GM23338 (cell line): ENCODE results near the gene TENT5C. TPM values are rescaled to one million over a fixed set of nuclear protein-coding genes. Genes with fewer than 3 reads are reported as not detected.

Source experiments
- ATAC-seq: fragments of 200-7000 bp; cut with Tn5 transposase; 3 replicates; pipeline ENCODE4 v1.9.1; 2020
- DNase-seq: peaks from one replicate; pipeline ENCODE4 v3.0.0-alpha.2; 2015; ENCODE audit warnings: low spot score
- H2AFZ ChIP-seq: fragments of 200-600 bp; sonication (generic); 2 replicates; pipeline ENCODE4 v1.8.0; 2016; ENCODE audit warnings: antibody characterized with exemption, mild to moderate bottlenecking, moderate library complexity
- H3F3A ChIP-seq: fragments of 200-600 bp; sonication (generic); replicated peaks from 2 replicates; pipeline ENCODE4 v1.8.0; 2017; ENCODE audit warnings: antibody characterized with exemption, mixed run types, low read depth
- H3K27ac ChIP-seq: fragments of 200-600 bp; sonication (generic); 2 replicates; pipeline ENCODE4 v1.6.1; 2016; ENCODE audit warnings: low read depth
- H3K27me3 ChIP-seq: fragments of 200-600 bp; sonication (generic); 2 replicates; pipeline ENCODE4 v1.8.0; 2016; ENCODE audit warnings: mild to moderate bottlenecking, mixed run types, moderate library complexity; ENCODE audit not compliant: insufficient read depth
- H3K36me3 ChIP-seq: fragments of 200-600 bp; sonication (generic); 2 replicates; pipeline ENCODE4 v1.8.0; 2016; ENCODE audit warnings: mild to moderate bottlenecking; ENCODE audit not compliant: insufficient read depth
- H3K4me1 ChIP-seq: fragments of 200-600 bp; sonication (generic); 2 replicates; pipeline ENCODE4 v1.8.0; 2016; ENCODE audit warnings: mild to moderate bottlenecking, moderate library complexity; ENCODE audit not compliant: insufficient read depth
- H3K4me2 ChIP-seq: fragments of 200-600 bp; sonication (generic); 2 replicates; pipeline ENCODE4 v1.7.1; 2017; ENCODE audit warnings: mixed run types
- H3K4me3 ChIP-seq: fragments of 200-600 bp; sonication (generic); 2 replicates; pipeline ENCODE4 v1.6.1; 2016; ENCODE audit warnings: mixed run types
- H3K79me2 ChIP-seq: fragments of 200-600 bp; sonication (generic); replicated peaks from 2 replicates; pipeline ENCODE4 v1.8.0; 2017; ENCODE audit warnings: mild to moderate bottlenecking; ENCODE audit not compliant: insufficient read depth
- H3K9me2 ChIP-seq: fragments of 200-600 bp; sonication (generic); 2 replicates; pipeline ENCODE4 v1.8.0; 2017; ENCODE audit not compliant: insufficient read depth
- H4K20me1 ChIP-seq: fragments of 200-600 bp; sonication (generic); replicated peaks from 2 replicates; pipeline ENCODE4 v1.8.0; 2017; ENCODE audit warnings: mild to moderate bottlenecking; ENCODE audit not compliant: insufficient read depth
- H3K27ac Mint-ChIP-seq: 2 replicates; pipeline ENCODE4 v1.8.0; 2020; ENCODE audit warnings: inconsistent platforms, mild to moderate bottlenecking, moderate library complexity, mixed read lengths
- H3K27me3 Mint-ChIP-seq: 3 replicates; pipeline ENCODE4 v1.8.0; 2022; ENCODE audit warnings: low read depth, mild to moderate bottlenecking, moderate library complexity, mixed read lengths, inconsistent platforms; ENCODE audit not compliant: insufficient read depth, poor library complexity
- H3K36me3 Mint-ChIP-seq: 3 replicates; pipeline ENCODE4 v1.8.0; 2021; ENCODE audit warnings: low read depth, mild to moderate bottlenecking, inconsistent platforms, moderate library complexity, mixed read lengths
- H3K4me1 Mint-ChIP-seq: 3 replicates; pipeline ENCODE4 v1.8.0; 2020; ENCODE audit warnings: mild to moderate bottlenecking, inconsistent platforms, mixed read lengths
- H3K4me3 Mint-ChIP-seq: 3 replicates; pipeline ENCODE4 v1.8.0; 2021; ENCODE audit warnings: moderate library complexity, mild to moderate bottlenecking, inconsistent platforms, mixed read lengths
- H3K9me3 Mint-ChIP-seq: 3 replicates; pipeline ENCODE4 v1.8.0; 2020; ENCODE audit warnings: moderate library complexity, mild to moderate bottlenecking, inconsistent platforms, mixed read lengths
- ETS1 ChIP-seq: IDR thresholded peaks from 2 replicates; pipeline ENCODE4 v1.6.1; 2016; ENCODE audit warnings: antibody characterized with exemption
- EZH2 ChIP-seq: fragments of 200-600 bp; sonication (generic); IDR thresholded peaks from one replicate; pipeline ENCODE4 v1.8.0; 2017; ENCODE audit warnings: antibody characterized with exemption, mild to moderate bottlenecking, low read depth; ENCODE audit not compliant: unreplicated experiment
- JUNB ChIP-seq: IDR thresholded peaks from one replicate; pipeline ENCODE4 v1.6.1; 2016; ENCODE audit warnings: antibody characterized with exemption; ENCODE audit not compliant: unreplicated experiment
- NANOG ChIP-seq: IDR thresholded peaks from 2 replicates; pipeline ENCODE4 v1.6.1; 2016; ENCODE audit warnings: antibody characterized with exemption, borderline replicate concordance
- POLR2AphosphoS5 ChIP-seq: IDR thresholded peaks from 2 replicates; pipeline ENCODE4 v1.6.1; 2016; ENCODE audit warnings: antibody characterized with exemption, low read depth
- REST ChIP-seq: IDR thresholded peaks from one replicate; pipeline ENCODE4 v1.6.1; 2018; ENCODE audit warnings: antibody characterized with exemption; ENCODE audit not compliant: unreplicated experiment
- STAT1 ChIP-seq: IDR thresholded peaks from one replicate; pipeline ENCODE4 v1.6.1; 2016; ENCODE audit warnings: antibody characterized with exemption; ENCODE audit not compliant: unreplicated experiment
- ZNF114 ChIP-seq: fragments of 250-450 bp; sonication (Bioruptor Pico); IDR thresholded peaks from 2 replicates; pipeline ENCODE4 v1.5.0; 2020; ENCODE audit warnings: mild to moderate bottlenecking, moderate library complexity
- ZNF331 ChIP-seq: fragments of 250-450 bp; sonication (Bioruptor Pico); IDR thresholded peaks from 2 replicates; pipeline ENCODE4 v1.5.0; 2020; ENCODE audit warnings: low read depth, mild to moderate bottlenecking, moderate library complexity
- ZNF462 ChIP-seq: fragments of 250-450 bp; sonication (Bioruptor Pico); IDR thresholded peaks from 2 replicates; pipeline ENCODE4 v1.5.0; 2020; ENCODE audit warnings: mild to moderate bottlenecking, moderate library complexity
- long read RNA-seq: library from polyadenylated mRNA; unstranded; transcript quantifications from one replicate; pipeline ENCODE4 v2.0.0, GENCODE V29; 2020; ENCODE audit not compliant: unreplicated experiment
- polyA plus RNA-seq: library from polyadenylated mRNA; unstranded; fragments of >200 nt; fragmentation: Nextera tagmentation; extraction: Ambion mirVana; gene quantifications from 2 replicates; pipeline ENCODE4 v1.2.1, GENCODE V29; 2016
- total RNA-seq: library from RNA; depleted of rRNA; stranded (reverse); fragments of >200 nt; shearing (Covaris generic); gene quantifications from 2 replicates; pipeline ENCODE4 v1.2.3, GENCODE V29; 2014; rRNA removed

The TENT5C gene
- total RNA-seq (0.80 and 1.2 TPM in 2 replicates), polyA plus RNA-seq (0.23 and 0.24 TPM in 2 replicates)
- long read RNA-seq, result 0 reads

- no peaks in the 10 kb centered on the region for H4K20me1 ChIP-seq
- peaks cover 51% of the 10 kb centered on the region for H3K27me3 ChIP-seq
- ATAC-seq, result peak; percentile 78
- Mint-ChIP-seq H3K4me1 (peaks cover 31% of the 10 kb centered on the region), H3K27me3 (peaks cover 29% of the 10 kb centered on the region), H3K27ac (peak within 1 kb of the TSS; percentile 85), H3K36me3 (no peaks in the 10 kb centered on the region), H3K9me3 (no peaks in the 10 kb centered on the region; the same call in 2 of the 3 replicates), H3K4me3 (peak within 1 kb of the TSS; percentile 89)
- DNase-seq, result peak; percentile 98
- H3K4me2 ChIP-seq, result peak within 1 kb of the TSS; percentile 99
- peaks cover 25% of the 10 kb centered on the region for H3K4me1 ChIP-seq
- H3K36me3 ChIP-seq, result no peaks in the 10 kb centered on the region
- H3K4me3 ChIP-seq, result peak within 1 kb of the TSS; percentile 94
- TF ChIP-seq REST, result no peak
- no peak for TF ChIP-seq NANOG
- peak; percentile 80 for TF ChIP-seq POLR2AphosphoS5
- no peaks in the 10 kb centered on the region for H3K9me2 ChIP-seq
- H3K27ac ChIP-seq, result no peak within 1 kb of the TSS
- H3K79me2 ChIP-seq, result no peaks in the 10 kb centered on the region
- no peaks in the 10 kb centered on the region for H3F3A ChIP-seq
- peak within 1 kb of the TSS; percentile 100 for H2AFZ ChIP-seq
These were observed at the start of gene TENT5C for GRCh38 chr1:117605774-117606648. Gene TENT5C (plus strand): TSS chr1:117606048. CDS start chr1:117622869, 16,821 bp downstream.

GRCh38 chr1:117556341-117556740 lies 49.5 kb upstream of the TENT5C start:
- Histone ChIP-seq H3K4me2 (no peak overlapping the region), H3F3A (no peaks in the 10 kb centered on the region), H3K4me3 (no peak overlapping the region), H3K9me2 (no peaks in the 10 kb centered on the region; the same call in 1 of the 2 replicates), H3K36me3 (no peaks in the 10 kb centered on the region), H4K20me1 (no peaks in the 10 kb centered on the region), H3K4me1 (no peaks in the 10 kb centered on the region), H3K79me2 (no peaks in the 10 kb centered on the region), H3K27me3 (no peaks in the 10 kb centered on the region), H3K27ac (no peak overlapping the region), H2AFZ (no peak overlapping the region)
- no peak for DNase-seq
- no peak overlapping the region for H3K27ac Mint-ChIP-seq
- H3K4me3 Mint-ChIP-seq, result no peak overlapping the region
- H3K9me3 Mint-ChIP-seq, result peaks cover 33% of the 10 kb centered on the region
- no peak for ATAC-seq
- no peaks in the 10 kb centered on the region for H3K27me3 Mint-ChIP-seq
- peaks cover 1% of the 10 kb centered on the region; the same call in 1 of the 3 replicates for H3K4me1 Mint-ChIP-seq
- peaks cover 13% of the 10 kb centered on the region for H3K36me3 Mint-ChIP-seq
- TF ChIP-seq ZNF462 (CRISPR knock-in tag) (no peak), ZNF114 (CRISPR knock-in tag) (no peak), ETS1 (no peak), STAT1 (no peak), ZNF331 (no peak), POLR2AphosphoS5 (no peak), EZH2 (no peak), JUNB (no peak)
